T-cell (primary cell): ENCODE results near the gene KCTD16. TPM values are rescaled to one million over a fixed set of nuclear protein-coding genes. Genes with fewer than 3 reads are reported as not detected.

Experiments
- ATAC-seq, 4 experiments: fragments of 200-7000 bp in 3 of 4; fragments of 150-1000 bp in 1 of 4; cut with Tn5 transposase; replicated peaks in 1 of 4; 1 replicate in 3 of 4; 2 replicates in 1 of 4; pipeline ENCODE4 v1.10.0; 2021; ENCODE audit warnings: moderate library complexity in 3 of 4, mild to moderate bottlenecking in 2 of 4, moderate number of reproducible peaks in 1 of 4
- CTCF ChIA-PET, 2 donors: fragments of 300-600 bp; sonication (Branson Sonifier 250); formaldehyde crosslinking; loops; one replicate each; lab custom pipeline; 2022; ENCODE audit warnings: antibody characterized with exemption in 2 of 2; lab: Charles Lee
- POLR2A ChIA-PET, 2 donors: fragments of 300-600 bp; sonication (Branson Sonifier 250); formaldehyde crosslinking; loops; one replicate each; lab custom pipeline; 2022; ENCODE audit warnings: antibody characterized with exemption in 2 of 2; lab: Charles Lee
- DNase-seq, 35 experiments: peaks; one replicate each; pipeline versions ENCODE4 v3.0.0 to v3.0.0-alpha.2; 2013 to 2023
- H3K27ac ChIP-seq: one replicate; pipeline ENCODE4 v1.5.1; 2013; ENCODE audit warnings: low read length
- H3K27me3 ChIP-seq, 2 experiments: replicated peaks in 1 of 2; 1 replicate in 1 of 2; 2 replicates in 1 of 2; pipeline versions ENCODE4 v1.6.1 to v1.7.0; 2013; ENCODE audit warnings: low read length in 1 of 2, mixed read lengths in 1 of 2; ENCODE audit not compliant: control insufficient read depth in 2 of 2, insufficient read depth in 2 of 2; ENCODE audit errors: extremely low read depth in 1 of 2
- H3K36me3 ChIP-seq, 2 donors: 1 replicate in 1 of 2; 2 replicates in 1 of 2; pipeline versions ENCODE4 v1.6.1 to v1.7.0; 2013; ENCODE audit warnings: low read length in 1 of 2; ENCODE audit not compliant: control insufficient read depth in 2 of 2, insufficient read depth in 1 of 2; ENCODE audit errors: extremely low read depth in 1 of 2
- H3K4me1 ChIP-seq, 2 experiments: 1 replicate in 1 of 2; 2 replicates in 1 of 2; pipeline versions ENCODE4 v1.6.1 to v1.7.0; 2013; ENCODE audit warnings: low read length in 2 of 2, mixed read lengths in 1 of 2; ENCODE audit not compliant: insufficient read depth in 2 of 2, control insufficient read depth in 1 of 2; ENCODE audit errors: extremely low read depth in 1 of 2
- H3K4me3 ChIP-seq, 2 donors: 1 replicate in 1 of 2; 2 replicates in 1 of 2; pipeline versions ENCODE4 v1.5.1 to v1.7.0; 2013; ENCODE audit warnings: mild to moderate bottlenecking in 2 of 2, low read length in 1 of 2, moderate library complexity in 1 of 2; ENCODE audit not compliant: control insufficient read depth in 1 of 2; ENCODE audit errors: extremely low read depth in 1 of 2
- H3K9me3 ChIP-seq: 2 replicates; pipeline ENCODE4 v1.7.0; 2013
- H3K27ac Mint-ChIP-seq, 2 donors: one replicate each; pipeline ENCODE4 v1.8.0; 2020 to 2021; ENCODE audit warnings: mild to moderate bottlenecking in 2 of 2, mixed read lengths in 2 of 2
- H3K27me3 Mint-ChIP-seq, 2 donors: one replicate each; pipeline ENCODE4 v1.8.0; 2021 to 2022; ENCODE audit warnings: mixed read lengths in 2 of 2
- H3K36me3 Mint-ChIP-seq: one replicate; pipeline ENCODE4 v1.8.0; 2021; ENCODE audit warnings: mixed read lengths
- H3K4me1 Mint-ChIP-seq, 3 donors: one replicate each; pipeline ENCODE4 v1.8.0; 2020 to 2022; ENCODE audit warnings: mixed read lengths in 3 of 3, mild to moderate bottlenecking in 1 of 3
- H3K4me3 Mint-ChIP-seq, 3 donors: one replicate each; pipeline ENCODE4 v1.8.0; 2020 to 2022; ENCODE audit warnings: mild to moderate bottlenecking in 3 of 3, mixed read lengths in 3 of 3, moderate library complexity in 3 of 3
- H3K9me3 Mint-ChIP-seq, 3 donors: one replicate each; pipeline ENCODE4 v1.8.0; 2020 to 2022; ENCODE audit warnings: mixed read lengths in 3 of 3
- WGBS: methylation state at CpG from one replicate; pipeline ENCODE4 v1.1.5; 2013; ENCODE audit warnings: missing lambda C conversion rate; ENCODE audit not compliant: insufficient coverage; 5-methylcytosine and 5-hydroxymethylcytosine counted together
- total RNA-seq, 35 experiments: library from RNA in 6 of 35; stranded (reverse) in 6 of 35; fragments of 120-200 nt in 1 of 35; gene quantifications; one replicate each; pipeline versions ENCODE4 v1.2.1 to v1.2.4 and lab custom pipeline; 2013 to 2026

The KCTD16 gene
- total RNA-seq, 5 donors from 2014 or later (not counting 1 experiment from before 2014, with no cell fraction given): 0.03 to 0.20 (median 0.10) TPM; not detected in 1

GRCh38 chr5:144433893-144434292 lies 263.2 kb downstream of the KCTD16 start:
- no peak overlapping the region for H3K4me3 ChIP-seq
- DNase-seq (no peak), ATAC-seq (no peak)
- Mint-ChIP-seq H3K27ac (no peak overlapping the region), H3K4me1 (no peaks in the 10 kb centered on the region), H3K9me3 (peaks cover 8 to 13% (median 12%) of the 10 kb centered on the region in 3 donors), H3K4me3 (no peak overlapping the region), H3K36me3 (no peaks in the 10 kb centered on the region), H3K27me3 (no peaks in the 10 kb centered on the region)
- WGBS: 80% methylated on average over 1 of the region's 3 CpGs
- H3K36me3 ChIP-seq: no peaks in the 10 kb centered on the region
- CTCF ChIA-PET: no interaction called here
- POLR2A ChIA-PET: no interaction called here
- no peak overlapping the region for H3K27ac ChIP-seq
- no peaks in the 10 kb centered on the region for H3K4me1 ChIP-seq
- no peaks in the 10 kb centered on the region for H3K27me3 ChIP-seq
- no peaks in the 10 kb centered on the region for H3K9me3 ChIP-seq

GRCh38 chr5:144436007-144436406 lies 265.3 kb downstream of the KCTD16 start:
- H3K4me3 ChIP-seq: no peak overlapping the region
- H3K27me3 ChIP-seq: no peaks in the 10 kb centered on the region
- Mint-ChIP-seq H3K27ac (no peak overlapping the region), H3K4me3 (no peak overlapping the region), H3K9me3 (peaks cover 12 to 13% (median 13%) of the 10 kb centered on the region in 3 donors), H3K4me1 (no peaks in the 10 kb centered on the region), H3K27me3 (no peaks in the 10 kb centered on the region), H3K36me3 (no peaks in the 10 kb centered on the region)
- H3K36me3 ChIP-seq: no peaks in the 10 kb centered on the region
- WGBS: no CpG with 5 or more reads among the region's 1 CpG
- H3K27ac ChIP-seq: no peak overlapping the region
- POLR2A ChIA-PET: no interaction called here
- DNase-seq: no peak
- no peak for ATAC-seq
- no peaks in the 10 kb centered on the region for H3K4me1 ChIP-seq
- H3K9me3 ChIP-seq: no peaks in the 10 kb centered on the region
- CTCF ChIA-PET: interaction anchor here in 1 of 2 donors (0.6 kb wide), 1 partner anchor 105 kb away, joined by 4 read pairs; no protein-coding TSS in a partner anchor

DNA sequence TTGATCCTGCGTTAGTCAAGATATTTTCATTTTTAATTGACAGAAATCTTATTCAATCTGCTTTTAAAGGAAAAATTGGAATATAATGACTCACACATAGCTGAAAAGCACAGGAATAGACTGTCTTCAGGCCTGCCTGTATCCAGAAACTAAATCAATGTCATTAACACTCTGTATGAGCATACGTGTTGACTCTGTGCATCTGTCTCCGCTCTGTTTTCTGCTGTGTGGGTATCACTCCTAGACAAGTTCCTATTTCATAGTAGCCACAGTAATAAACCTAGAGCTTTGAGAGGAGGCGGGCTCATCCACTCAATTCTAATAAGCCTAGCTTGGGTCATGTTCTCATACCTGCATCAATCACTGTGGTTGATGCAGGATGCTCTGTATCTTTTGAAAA lies 267.6 kb downstream of the KCTD16 start:
- ChIA-PET CTCF (no interaction called here), POLR2A (no interaction called here)
- H3K27ac ChIP-seq: no peak overlapping the region
- Mint-ChIP-seq H3K4me1 (no peaks in the 10 kb centered on the region), H3K27ac (no peak overlapping the region), H3K4me3 (no peak overlapping the region), H3K27me3 (no peaks in the 10 kb centered on the region), H3K36me3 (no peaks in the 10 kb centered on the region), H3K9me3 (peaks cover 20 to 25% (median 22%) of the 10 kb centered on the region in 3 donors)
- H3K27me3 ChIP-seq: no peaks in the 10 kb centered on the region
- no CpG with 5 or more reads among the region's 4 CpGs for WGBS
- H3K4me1 ChIP-seq: no peaks in the 10 kb centered on the region
- no peaks in the 10 kb centered on the region for H3K36me3 ChIP-seq
- H3K9me3 ChIP-seq: no peaks in the 10 kb centered on the region
- no peak overlapping the region for H3K4me3 ChIP-seq
- DNase-seq: no peak
- ATAC-seq: no peak

- H3K27me3 Mint-ChIP-seq: no peaks in the 10 kb centered on the region
- peaks cover 8 to 19% (median 9%) of the 10 kb centered on the region in 3 donors for H3K9me3 Mint-ChIP-seq
- H3K27ac ChIP-seq: no peak overlapping the region
- no peaks in the 10 kb centered on the region for H3K36me3 ChIP-seq
- no peak overlapping the region for H3K4me3 ChIP-seq
- CTCF ChIA-PET: no interaction called here
- WGBS: 63% methylated on average over 1 of the region's 2 CpGs
- H3K36me3 Mint-ChIP-seq: no peaks in the 10 kb centered on the region
- DNase-seq (no peak), ATAC-seq (no peak)
- no peaks in the 10 kb centered on the region for H3K9me3 ChIP-seq
- H3K27me3 ChIP-seq: no peaks in the 10 kb centered on the region
- no peaks in the 10 kb centered on the region for H3K4me1 ChIP-seq
- H3K27ac Mint-ChIP-seq: no peak overlapping the region
- H3K4me3 Mint-ChIP-seq: no peak overlapping the region
- POLR2A ChIA-PET: no interaction called here
- H3K4me1 Mint-ChIP-seq: no peaks in the 10 kb centered on the region
These were observed 277.8 kb downstream of the KCTD16 start for GRCh38 chr5:144448457-144448856.

DNA sequence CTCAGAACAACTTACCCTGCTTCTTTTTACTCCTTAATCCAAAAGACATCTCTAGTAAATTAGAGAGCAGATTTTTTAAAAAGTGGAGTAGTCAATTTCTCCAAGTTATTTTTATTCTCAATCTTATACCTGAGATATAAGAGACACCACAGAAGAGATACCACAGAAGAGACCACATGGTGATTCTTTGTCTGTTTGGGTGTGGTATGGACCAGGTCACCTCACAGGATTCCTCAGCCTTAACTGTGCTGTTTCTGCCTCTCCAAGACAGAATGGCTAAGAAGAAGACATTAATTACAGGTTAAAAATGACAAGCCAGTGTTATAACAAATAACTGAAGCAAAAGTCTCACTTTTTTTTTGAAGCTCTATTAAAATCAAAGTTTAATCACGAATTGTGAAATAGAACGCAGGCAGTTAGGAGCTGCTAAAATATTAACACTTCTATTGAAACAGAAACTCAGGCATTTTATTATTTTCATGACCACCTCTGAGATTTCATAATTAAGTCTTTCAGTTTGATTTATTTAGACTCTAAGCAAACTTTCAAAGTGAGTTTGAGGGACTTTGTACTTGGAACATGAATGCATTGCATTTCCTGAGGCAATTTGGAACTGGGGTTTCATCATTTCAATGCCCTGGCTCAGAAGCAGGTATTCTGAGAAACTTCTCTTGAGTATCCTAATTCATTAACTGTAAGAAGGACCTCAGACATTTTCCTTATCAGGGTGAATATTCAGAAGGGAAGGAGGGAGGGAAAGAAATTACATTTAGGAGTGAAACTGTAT lies 280.7 kb downstream of the KCTD16 start:
- peaks cover 0 to 4% (median 4%) of the 10 kb centered on the region in 3 donors for H3K9me3 Mint-ChIP-seq
- Histone ChIP-seq H3K4me1 (no peaks in the 10 kb centered on the region), H3K27ac (no peak overlapping the region), H3K36me3 (no peaks in the 10 kb centered on the region), H3K4me3 (no peak overlapping the region), H3K9me3 (no peaks in the 10 kb centered on the region), H3K27me3 (no peaks in the 10 kb centered on the region)
- CTCF ChIA-PET: no interaction called here
- POLR2A ChIA-PET: no interaction called here
- no peak overlapping the region for H3K27ac Mint-ChIP-seq
- H3K4me1 Mint-ChIP-seq: no peaks in the 10 kb centered on the region
- ATAC-seq: no peak
- DNase-seq: no peak
- H3K27me3 Mint-ChIP-seq: no peaks in the 10 kb centered on the region
- H3K36me3 Mint-ChIP-seq: no peaks in the 10 kb centered on the region
- WGBS: no CpG with 5 or more reads among the region's 2 CpGs
- H3K4me3 Mint-ChIP-seq: no peak overlapping the region

- H3K27ac ChIP-seq: no peak overlapping the region
- H3K9me3 Mint-ChIP-seq: peaks cover 0 to 7% (median 7%) of the 10 kb centered on the region in 3 donors
- H3K27me3 ChIP-seq: no peaks in the 10 kb centered on the region
- no peaks in the 10 kb centered on the region for H3K4me1 Mint-ChIP-seq
- H3K4me1 ChIP-seq: no peaks in the 10 kb centered on the region
- no peak overlapping the region for H3K4me3 Mint-ChIP-seq
- CTCF ChIA-PET: no interaction called here
- WGBS: 92% methylated on average over 2 of the region's 4 CpGs
- H3K36me3 Mint-ChIP-seq: no peaks in the 10 kb centered on the region
- H3K27ac Mint-ChIP-seq: no peak overlapping the region
- no peak overlapping the region for H3K4me3 ChIP-seq
- DNase-seq: no peak
- POLR2A ChIA-PET: no interaction called here
- no peak for ATAC-seq
- no peaks in the 10 kb centered on the region for H3K36me3 ChIP-seq
- H3K27me3 Mint-ChIP-seq: no peaks in the 10 kb centered on the region
- H3K9me3 ChIP-seq: no peaks in the 10 kb centered on the region
These were observed 283.1 kb downstream of the KCTD16 start for GRCh38 chr5:144453753-144454152.
